Measurements from ENCODE around the gene AOAH.

DNA sequence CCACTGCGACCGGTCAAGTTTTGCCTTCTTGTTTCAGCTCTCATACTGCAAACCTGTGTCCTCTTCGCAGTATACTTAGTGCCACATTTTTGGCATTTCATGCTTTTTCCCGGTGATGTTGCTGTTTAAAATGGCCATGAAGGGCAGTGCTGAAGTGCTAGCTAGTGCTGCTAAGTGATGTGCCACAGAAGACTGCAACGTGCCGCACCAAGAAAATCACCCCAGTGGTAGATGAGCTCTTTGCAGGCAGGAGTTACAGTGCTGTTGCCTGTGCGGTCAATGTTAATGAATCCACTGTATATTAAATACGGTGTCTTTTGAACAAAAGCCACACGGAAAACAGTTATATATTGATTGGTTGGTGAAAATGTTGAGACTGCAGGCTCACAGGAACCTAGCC, 214.3 kb downstream of the AOAH start:
- TF ChIP-seq, protein P1, sequence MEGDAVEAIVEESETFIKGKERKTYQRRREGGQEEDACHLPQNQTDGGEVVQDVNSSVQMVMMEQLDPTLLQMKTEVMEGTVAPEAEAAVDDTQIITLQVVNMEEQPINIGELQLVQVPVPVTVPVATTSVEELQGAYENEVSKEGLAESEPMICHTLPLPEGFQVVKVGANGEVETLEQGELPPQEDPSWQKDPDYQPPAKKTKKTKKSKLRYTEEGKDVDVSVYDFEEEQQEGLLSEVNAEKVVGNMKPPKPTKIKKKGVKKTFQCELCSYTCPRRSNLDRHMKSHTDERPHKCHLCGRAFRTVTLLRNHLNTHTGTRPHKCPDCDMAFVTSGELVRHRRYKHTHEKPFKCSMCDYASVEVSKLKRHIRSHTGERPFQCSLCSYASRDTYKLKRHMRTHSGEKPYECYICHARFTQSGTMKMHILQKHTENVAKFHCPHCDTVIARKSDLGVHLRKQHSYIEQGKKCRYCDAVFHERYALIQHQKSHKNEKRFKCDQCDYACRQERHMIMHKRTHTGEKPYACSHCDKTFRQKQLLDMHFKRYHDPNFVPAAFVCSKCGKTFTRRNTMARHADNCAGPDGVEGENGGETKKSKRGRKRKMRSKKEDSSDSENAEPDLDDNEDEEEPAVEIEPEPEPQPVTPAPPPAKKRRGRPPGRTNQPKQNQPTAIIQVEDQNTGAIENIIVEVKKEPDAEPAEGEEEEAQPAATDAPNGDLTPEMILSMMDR (IDR thresholded peaks at IDR 0.05): no peak
- TF ChIP-seq POLR2A (IDR thresholded peaks at IDR 0.05): no peak

All from heart left ventricle (tissue), 13 donors.